ENCODE measurements around the gene GRIN3A. TPM values are rescaled to one million over a fixed set of nuclear protein-coding genes. Genes with fewer than 3 reads are reported as not detected.

GRIN3A gene
- total RNA-seq, 1 experiment from 2014 or later, result not detected

DNA sequence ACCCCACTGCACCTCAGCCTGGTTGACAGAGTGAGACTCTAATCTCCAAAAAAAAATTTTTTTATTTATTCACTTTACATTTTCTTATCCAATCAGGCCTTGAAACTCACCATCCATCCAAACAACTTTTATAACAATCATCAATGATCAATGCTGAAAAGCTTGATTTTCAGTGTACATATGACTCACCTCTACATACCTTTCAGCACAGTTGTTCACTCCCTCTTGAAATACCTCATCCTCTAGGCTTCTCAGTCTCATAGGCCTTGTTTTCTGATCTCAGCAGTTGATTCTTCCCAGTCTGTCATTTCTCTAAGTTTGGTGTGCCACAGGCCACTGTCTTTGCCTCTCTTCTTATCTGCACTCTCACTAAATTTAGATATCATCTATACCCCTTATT, 36.2 kb downstream of the GRIN3A start:
- no peak for TF ChIP-seq CTCF (conservative IDR thresholded peaks at IDR 0.05)
- Histone ChIP-seq H3K23ac (ENCODE audit: insufficient read length, low read depth, low read length) (no peak overlapping the region), H3K14ac (ENCODE audit: insufficient read depth, low read length) (no peak overlapping the region), H3K9me3 (ENCODE audit: control insufficient read depth, low read depth, low read length) (no peaks in the 10 kb centered on the region), H4K8ac (replicated peaks; ENCODE audit: insufficient read length, low read depth, low read length) (no peak overlapping the region), H3K4me2 (ENCODE audit: insufficient read depth, insufficient read length, low read length) (no peak overlapping the region), H3K27me3 (ENCODE audit: insufficient read depth, low read length) (no peaks in the 10 kb centered on the region), H2BK12ac (ENCODE audit: insufficient read length, low read depth, low read length) (no peak overlapping the region), H2AFZ (ENCODE audit: low read length) (no peak overlapping the region), H4K20me1 (ENCODE audit: control insufficient read depth, insufficient read depth, insufficient read length) (no peaks in the 10 kb centered on the region), H3K4ac (ENCODE audit: low read depth, low read length) (no peak overlapping the region), H2BK5ac (ENCODE audit: insufficient read length, low read length) (no peak overlapping the region), H3K79me1 (ENCODE audit: insufficient read depth, low read depth, low read length, poor library complexity, severe bottlenecking) (no peaks in the 10 kb centered on the region), H2AK5ac (ENCODE audit: insufficient read length, low read length) (no peak overlapping the region), H3K9ac (ENCODE audit: extremely low read depth, insufficient read length, low read length) (no peak overlapping the region), H2BK20ac (ENCODE audit: low read depth, low read length, poor library complexity, severe bottlenecking) (no peak overlapping the region), H4K5ac (ENCODE audit: insufficient read length, low read depth, low read length) (no peak overlapping the region), H2BK15ac (ENCODE audit: low read depth, low read length) (no peak overlapping the region), H3K18ac (ENCODE audit: insufficient read length, low read depth, low read length) (no peak overlapping the region), H3K56ac (ENCODE audit: insufficient read length, low read depth, low read length) (no peak overlapping the region), H3K4me1 (ENCODE audit: insufficient read depth, low read length) (no peaks in the 10 kb centered on the region; the same call in 1 of the 2 replicates), H3K27ac (ENCODE audit: insufficient read length, low read depth, low read length) (no peak overlapping the region), H3K23me2 (ENCODE audit: insufficient read length, low read depth, low read length, poor library complexity, severe bottlenecking) (peaks cover 4% of the 10 kb centered on the region), H2BK120ac (ENCODE audit: low read depth, low read length, poor library complexity, severe bottlenecking) (no peak overlapping the region), H4K91ac (ENCODE audit: insufficient read length, low read depth, low read length) (no peak overlapping the region), H3T11ph (ENCODE audit: low read length) (no peak overlapping the region), H3K79me2 (ENCODE audit: insufficient read depth, low read length) (no peaks in the 10 kb centered on the region)
- Mint-ChIP-seq H3K27ac (no peak overlapping the region), H3K27me3 (ENCODE audit: low read depth) (peaks cover 8% of the 10 kb centered on the region), H3K9me3 (no peaks in the 10 kb centered on the region), H3K4me1 (peaks cover 5 to 10% of the 10 kb centered on the region in 2 experiments), H3K36me3 (ENCODE audit: insufficient read depth in 1 of 3, low read depth in 3 of 3) (no peaks in the 10 kb centered on the region), H3K4me3 (no peak overlapping the region)
- DNase-seq, result no peak

Data from H9 (cell line).